ENCODE measurements around the gene CCDC70. TPM values are rescaled to one million over a fixed set of nuclear protein-coding genes. Genes with fewer than 3 reads are reported as not detected.
A peak's percentile ranks its signal among the peaks of the same experiment; 100 is the strongest.

The CCDC70 gene
- total RNA-seq, 2 experiments from 2014 or later = not detected

DNA sequence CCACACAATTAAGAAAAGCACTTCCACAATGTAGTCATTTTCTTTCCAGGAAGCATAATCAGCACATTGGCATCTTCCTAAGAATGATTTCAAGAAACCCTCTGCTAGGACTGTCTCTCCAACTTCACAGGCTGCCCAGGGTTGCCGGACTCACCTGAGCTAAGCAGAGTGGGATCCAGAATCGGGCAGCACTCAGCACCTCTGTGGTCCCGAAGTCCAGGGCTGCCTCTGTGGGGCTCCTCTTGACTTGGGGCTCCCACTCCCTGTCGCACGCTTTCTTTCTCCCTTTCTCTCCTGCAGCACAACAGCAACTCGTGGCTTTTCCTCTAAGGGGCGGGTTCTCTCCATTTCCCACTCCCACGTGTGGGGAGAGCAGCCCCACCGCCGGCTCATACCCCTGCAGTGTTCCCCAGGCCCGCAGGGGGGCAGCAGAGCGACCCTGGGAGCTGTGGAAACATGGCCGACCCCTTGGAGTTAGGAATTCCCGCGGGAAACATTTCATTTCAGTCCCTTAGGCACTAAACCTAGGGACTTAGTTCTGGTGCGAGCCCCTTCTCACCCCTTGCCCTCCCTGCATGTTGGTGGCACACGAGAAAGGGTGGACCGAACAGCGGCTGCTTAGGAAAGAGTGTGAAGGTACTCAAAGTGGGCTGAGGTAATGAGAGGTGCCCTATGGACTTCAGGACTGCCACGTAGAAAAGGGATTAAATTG is 16.8 kb upstream of the CCDC70 start, which contains the start of gene TMEM272:
TSS of gene TMEM272 (minus strand) at position 316 of the 712 bp plus-strand sequence. CDS start 6,647 bp downstream, outside the sequence.
- ChIA-PET CTCF (interaction anchor here (0.7 to 3.3 kb wide), 19 partner anchors 10 to 504 kb away, joined by 3 to 25 read pairs (median 4); no protein-coding TSS in a partner anchor), POLR2A (no interaction called here)
- Mint-ChIP-seq H3K27me3 (peaks cover 4% of the 10 kb centered on the region), H3K4me3 (peak within 1 kb of the TSS; percentile 27), H3K9me3 (no peaks in the 10 kb centered on the region), H3K27ac (no peak within 1 kb of the TSS), H3K4me1 (ENCODE audit: low read depth) (peaks cover 16% of the 10 kb centered on the region), H3K36me3 (no peaks in the 10 kb centered on the region)
- intact Hi-C loops (cut with micrococcal nuclease) = loop anchor here (2.0 to 5.0 kb wide), 2 partner anchors 167 to 282 kb away; partner anchors contain the start of genes ALG11 and ATP7B
- peak; percentile 74 for DNase-seq

DNA sequence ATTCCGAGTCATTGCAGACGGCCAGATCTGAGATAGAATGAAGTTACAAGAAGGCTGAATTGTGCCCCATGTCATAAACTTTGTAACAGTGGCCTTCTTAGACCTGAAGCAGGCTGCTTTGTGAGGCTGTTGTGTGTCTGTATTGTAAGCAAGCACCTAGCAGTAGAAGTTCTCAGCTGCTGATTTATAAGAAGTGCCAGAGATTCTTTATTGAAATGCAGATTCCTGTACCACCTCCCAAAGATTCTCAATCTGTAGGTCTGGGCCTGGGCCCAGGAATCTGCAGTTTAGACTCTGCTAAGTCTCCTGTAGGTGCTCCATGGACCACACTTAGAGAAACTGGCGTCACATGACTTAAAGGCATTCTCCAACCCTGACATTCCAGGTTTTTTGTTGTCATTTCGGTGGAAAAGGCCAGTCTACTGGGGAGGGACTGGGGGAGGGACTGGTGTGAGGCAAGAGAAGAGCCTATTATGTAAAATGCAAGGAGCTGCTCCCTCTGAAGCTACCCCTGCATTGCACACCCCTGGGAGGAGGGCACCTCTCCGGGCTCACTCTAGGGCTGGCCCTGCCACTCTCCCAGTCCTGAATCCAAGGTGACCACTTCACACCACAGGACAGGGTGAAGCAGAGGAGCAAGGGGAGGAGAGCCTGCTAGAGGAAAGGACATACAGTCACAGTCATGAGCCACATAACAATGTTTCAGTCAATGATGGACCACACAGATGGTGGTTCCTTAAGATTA is 16.0 kb upstream of the CCDC70 start:
- H3K27me3 Mint-ChIP-seq = peaks cover 4% of the 10 kb centered on the region
- H3K9me3 Mint-ChIP-seq = no peaks in the 10 kb centered on the region
- DNase-seq = no peak
- CTCF ChIA-PET = interaction anchor here (0.5 to 3.3 kb wide), 17 partner anchors 11 to 505 kb away, joined by 3 to 25 read pairs (median 4); no protein-coding TSS in a partner anchor
- H3K4me3 Mint-ChIP-seq = no peak overlapping the region
- POLR2A ChIA-PET = no interaction called here
- H3K27ac Mint-ChIP-seq = no peak overlapping the region
- intact Hi-C loops (cut with micrococcal nuclease) = loop anchor here (2.0 to 5.0 kb wide), 2 partner anchors 167 to 281 kb away; partner anchors contain the start of genes ALG11 and ATP7B
- H3K36me3 Mint-ChIP-seq = no peaks in the 10 kb centered on the region
- H3K4me1 Mint-ChIP-seq (ENCODE audit: low read depth) = peaks cover 16% of the 10 kb centered on the region

DNA sequence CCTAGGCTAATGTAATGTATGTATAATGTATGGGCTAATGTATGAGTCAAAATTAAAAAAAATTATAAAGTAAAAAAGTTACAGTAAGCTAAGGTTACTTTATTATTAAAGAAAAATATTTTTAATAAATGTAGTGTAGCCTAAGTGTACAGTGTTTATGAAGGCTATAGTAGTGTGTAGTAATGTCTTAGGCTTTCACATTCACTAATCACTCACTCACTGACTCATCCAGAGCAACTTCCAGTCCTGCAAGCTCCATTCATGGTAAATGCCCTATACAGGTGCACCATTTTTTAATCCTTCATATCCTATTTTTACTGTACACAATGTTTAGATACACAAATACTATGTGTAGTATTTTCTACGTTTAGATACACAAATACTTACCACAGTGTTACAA is 15.0 kb upstream of the CCDC70 start:
- no peak for DNase-seq
- POLR2A ChIA-PET = no interaction called here
- H3K4me1 Mint-ChIP-seq (ENCODE audit: low read depth) = peaks cover 16% of the 10 kb centered on the region
- H3K27ac Mint-ChIP-seq = no peak overlapping the region
- intact Hi-C loops (cut with micrococcal nuclease) = loop anchor here (5.0 kb wide), 1 partner anchor 166 kb away; the partner anchor contains the start of genes ALG11 and ATP7B
- H3K27me3 Mint-ChIP-seq = peaks cover 6% of the 10 kb centered on the region
- no peaks in the 10 kb centered on the region for H3K9me3 Mint-ChIP-seq
- CTCF ChIA-PET = interaction anchor here (1.0 to 1.7 kb wide), 6 partner anchors 9 to 561 kb away, joined by 3 to 5 read pairs (median 4); no protein-coding TSS in a partner anchor
- no peaks in the 10 kb centered on the region for H3K36me3 Mint-ChIP-seq
- H3K4me3 Mint-ChIP-seq = no peak overlapping the region

DNA sequence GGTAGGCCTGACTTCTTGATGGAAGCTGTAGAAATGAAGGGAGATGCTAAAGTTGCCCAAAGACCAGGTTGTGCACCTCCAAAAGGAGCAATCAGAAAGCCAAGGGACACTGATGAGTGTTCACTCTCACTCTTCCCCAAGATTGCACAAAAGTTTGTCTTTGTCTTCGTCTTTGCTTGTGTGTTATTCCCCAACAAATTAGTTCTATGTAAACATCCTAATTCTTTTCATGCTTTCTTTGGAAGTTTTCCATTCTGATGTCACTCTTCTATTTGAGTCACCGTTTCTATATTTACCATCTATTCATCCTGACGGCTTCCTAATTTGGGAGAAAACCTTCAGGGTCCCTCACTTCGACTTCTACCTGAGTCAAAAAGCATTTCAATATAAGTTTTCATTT is 13.1 kb upstream of the CCDC70 start:
- no peak overlapping the region for H3K4me3 Mint-ChIP-seq
- H3K36me3 Mint-ChIP-seq = no peaks in the 10 kb centered on the region
- ChIA-PET CTCF (interaction anchor here (0.7 to 2.5 kb wide), 10 partner anchors 10 to 75 kb away, joined by 3 to 18 read pairs (median 4); no protein-coding TSS in a partner anchor), POLR2A (no interaction called here)
- peaks cover 16% of the 10 kb centered on the region for H3K4me1 Mint-ChIP-seq (ENCODE audit: low read depth)
- no peak for DNase-seq
- peaks cover 7% of the 10 kb centered on the region for H3K27me3 Mint-ChIP-seq
- intact Hi-C loops (cut with micrococcal nuclease) = loop anchor here (1.0 to 5.0 kb wide), 2 partner anchors 33 to 164 kb away; partner anchors contain the start of genes ALG11 and ATP7B
- H3K9me3 Mint-ChIP-seq = no peaks in the 10 kb centered on the region
- H3K27ac Mint-ChIP-seq = no peak overlapping the region

DNA sequence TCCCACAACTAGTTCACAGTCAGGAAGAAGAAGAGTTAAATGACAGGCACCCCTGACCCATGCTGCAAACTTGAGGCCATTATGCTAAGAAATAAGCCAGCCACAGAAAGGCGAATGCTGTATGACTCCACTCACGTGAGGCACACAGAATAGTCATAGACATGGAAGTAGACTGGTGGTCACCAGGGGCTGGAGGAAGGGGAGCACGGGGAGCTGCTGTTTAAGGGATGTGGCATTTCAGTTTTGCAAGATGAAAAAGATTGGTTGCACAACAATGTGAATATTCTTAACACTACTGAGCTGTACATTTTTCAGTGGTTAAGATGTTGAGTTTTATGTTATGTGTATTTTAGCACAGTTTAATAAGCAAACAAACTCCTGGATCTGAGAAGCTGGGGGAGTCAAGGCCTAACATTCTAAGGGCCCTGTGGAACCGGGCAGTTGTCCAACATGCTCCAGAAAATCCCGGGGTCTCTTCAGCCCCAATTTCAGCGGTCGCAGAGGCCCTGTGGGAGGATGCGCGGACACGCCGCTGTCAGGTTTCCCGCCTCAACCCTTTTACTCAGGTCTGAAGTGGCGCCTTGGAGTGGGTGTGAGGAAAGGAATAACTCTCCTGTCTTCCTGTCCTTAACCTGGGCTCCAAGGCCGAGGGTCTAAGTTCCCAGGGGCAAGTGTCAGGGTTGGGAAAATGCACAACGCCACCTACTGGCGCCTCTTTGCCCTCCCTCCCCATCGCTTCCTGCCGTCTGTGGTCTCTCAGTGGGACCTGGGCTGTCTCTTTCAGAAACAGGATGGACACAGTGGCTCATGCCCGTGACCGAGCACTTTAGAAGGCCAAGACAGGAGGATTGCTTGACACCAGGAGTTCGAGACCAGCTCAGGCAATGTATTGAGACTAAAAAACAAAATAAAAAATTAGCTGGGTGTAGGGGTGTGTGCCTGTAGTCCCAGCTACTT is 12.3 kb upstream of the CCDC70 start:
- POLR2A ChIA-PET = no interaction called here

DNA sequence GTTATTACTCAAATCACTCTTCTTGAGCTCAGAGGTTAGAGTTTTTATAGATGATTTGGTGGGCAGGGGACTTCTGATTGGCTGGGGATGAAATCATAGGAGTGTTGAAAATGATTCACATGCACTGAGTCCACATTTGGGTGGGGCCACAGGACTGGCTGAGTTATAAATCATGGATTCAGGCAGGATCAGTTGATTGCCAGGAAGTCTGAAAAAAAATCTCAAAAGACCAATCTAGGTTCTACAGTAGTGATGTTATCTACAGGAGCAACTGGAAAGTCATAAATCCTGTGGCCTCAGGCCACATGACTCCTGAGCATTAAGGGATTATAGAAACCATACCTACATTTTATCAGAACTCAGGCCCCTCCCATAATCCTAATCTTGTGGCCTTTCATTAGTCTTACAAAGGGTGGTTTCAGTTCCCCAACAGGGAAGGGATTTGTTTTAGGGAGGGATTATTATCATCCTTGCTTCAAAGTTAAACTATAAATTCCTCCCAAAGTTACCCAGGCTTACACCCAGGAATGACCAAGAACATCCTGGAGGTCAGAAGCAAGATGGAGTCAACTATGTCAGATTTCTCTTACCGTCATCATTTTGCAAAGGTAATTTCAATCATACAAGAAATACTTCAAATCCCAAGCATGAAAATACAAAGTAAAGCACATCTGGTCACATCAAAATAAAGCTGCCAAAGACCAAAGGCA is 5.6 kb upstream of the CCDC70 start:
- Mint-ChIP-seq H3K4me3 (no peak overlapping the region), H3K27me3 (peaks cover 10% of the 10 kb centered on the region), H3K36me3 (no peaks in the 10 kb centered on the region), H3K27ac (no peak overlapping the region), H3K4me1 (ENCODE audit: low read depth) (no peaks in the 10 kb centered on the region), H3K9me3 (no peaks in the 10 kb centered on the region)
- CTCF ChIA-PET = interaction anchor here (0.7 kb wide), 1 partner anchor 119 kb away, joined by 3 read pairs; no protein-coding TSS in a partner anchor
- intact Hi-C loops (cut with micrococcal nuclease) = no loop called here
- POLR2A ChIA-PET = no interaction called here
- DNase-seq = no peak

More for the DNA sequence above, 12.3 kb upstream of the CCDC70 start:
- intact Hi-C loops (cut with micrococcal nuclease) = loop anchor here (1.0 to 5.0 kb wide), 2 partner anchors 34 to 163 kb away; partner anchors contain the start of genes ALG11 and ATP7B
- peak; percentile 60 for DNase-seq
- Mint-ChIP-seq H3K36me3 (no peaks in the 10 kb centered on the region), H3K4me1 (ENCODE audit: low read depth) (peaks cover 15% of the 10 kb centered on the region), H3K9me3 (no peaks in the 10 kb centered on the region), H3K27ac (no peak overlapping the region), H3K4me3 (no peak overlapping the region), H3K27me3 (peaks cover 8% of the 10 kb centered on the region)
- CTCF ChIA-PET = interaction anchor here (0.7 to 2.5 kb wide), 16 partner anchors 9 to 151 kb away, joined by 3 to 18 read pairs (median 4); no protein-coding TSS in a partner anchor

DNA sequence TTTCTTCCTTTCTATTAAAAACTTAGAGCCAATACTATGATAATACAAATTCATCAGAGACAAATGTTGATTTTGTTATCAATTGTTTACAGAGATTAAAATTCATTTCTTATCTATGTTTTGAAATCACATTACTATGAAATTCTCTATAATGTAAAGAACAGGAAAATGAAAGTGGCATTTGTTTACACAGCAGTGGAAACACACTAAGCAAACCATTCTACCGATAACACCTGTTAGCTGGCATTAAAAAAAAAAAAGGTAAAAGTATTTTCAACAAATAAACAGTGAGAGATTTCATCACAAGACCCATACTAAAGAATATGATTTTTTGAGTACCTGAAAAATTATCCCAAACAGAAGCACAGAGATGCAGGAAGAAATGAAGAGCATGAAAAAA is 4.8 kb upstream of the CCDC70 start:
- ChIA-PET POLR2A (no interaction called here), CTCF (no interaction called here)
- Mint-ChIP-seq H3K4me3 (no peak overlapping the region), H3K27ac (no peak overlapping the region), H3K4me1 (ENCODE audit: low read depth) (peaks cover 7% of the 10 kb centered on the region), H3K27me3 (peaks cover 7% of the 10 kb centered on the region), H3K9me3 (no peaks in the 10 kb centered on the region), H3K36me3 (no peaks in the 10 kb centered on the region)
- intact Hi-C loops (cut with micrococcal nuclease) = no loop called here
- no peak for DNase-seq

DNA sequence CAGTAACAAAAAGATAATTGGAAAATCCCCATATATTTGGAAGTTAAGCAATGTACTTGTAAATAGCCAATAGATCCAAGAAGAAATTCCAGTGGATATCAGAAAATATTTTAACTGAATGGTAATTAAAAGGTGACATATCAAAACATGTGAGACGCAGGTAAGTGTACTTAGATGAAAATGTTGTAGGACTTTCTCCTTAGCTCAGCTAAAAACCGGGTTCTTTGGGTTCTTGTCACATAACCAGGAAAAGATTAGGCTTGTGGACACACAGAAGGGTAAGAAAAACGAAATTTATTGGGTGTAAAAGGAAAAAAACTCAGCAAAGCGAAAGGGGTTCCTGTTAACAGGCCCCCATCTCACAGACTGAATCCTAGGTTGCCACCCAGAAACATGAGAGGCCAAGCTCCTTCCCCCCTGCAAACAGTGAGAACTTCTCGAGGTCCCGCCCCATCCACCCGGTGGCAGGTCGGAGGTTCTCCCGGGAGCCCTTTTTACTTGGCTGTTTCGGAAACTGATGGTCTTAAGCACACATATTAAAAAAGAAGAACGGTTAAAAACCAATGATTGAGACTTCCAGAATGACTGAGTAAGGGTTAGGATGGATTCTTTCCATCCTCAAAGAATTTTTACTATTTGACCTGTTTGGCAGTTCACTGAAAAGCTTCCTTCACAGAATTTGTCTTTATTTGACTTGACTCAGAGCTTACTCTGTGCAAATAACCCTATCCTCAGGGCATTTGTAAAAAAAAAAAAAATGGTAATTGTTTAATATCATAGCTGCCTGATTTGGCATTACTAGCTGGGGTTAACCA is 3.1 kb upstream of the CCDC70 start:
- no peaks in the 10 kb centered on the region for H3K9me3 Mint-ChIP-seq

DNA sequence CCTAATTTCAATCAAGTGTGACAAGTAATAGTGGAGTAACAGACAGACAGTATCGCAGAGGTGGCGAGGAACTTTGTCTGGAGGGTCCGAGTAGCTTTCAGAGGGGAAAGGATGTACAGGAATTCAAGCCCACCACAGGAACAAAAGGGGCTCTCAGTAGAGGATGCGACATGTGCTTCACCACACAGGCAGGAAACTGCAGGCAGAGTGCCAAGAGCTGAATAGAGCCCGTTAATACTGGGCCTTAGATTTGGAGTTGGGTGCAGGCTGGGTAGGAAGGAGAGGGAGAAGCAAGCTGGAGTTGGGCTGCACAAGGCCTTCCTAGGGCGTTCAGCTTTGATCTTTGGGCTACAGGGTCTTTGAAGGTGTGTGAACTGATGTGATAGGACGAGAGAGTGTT is 1.2 kb downstream of the CCDC70 start:
- Mint-ChIP-seq H3K27ac (no peak overlapping the region), H3K27me3 (peaks cover 10% of the 10 kb centered on the region)
- POLR2A ChIA-PET = no interaction called here

More for the DNA sequence above, 3.1 kb upstream of the CCDC70 start:
- DNase-seq = no peak
- intact Hi-C loops (cut with micrococcal nuclease) = no loop called here
- Mint-ChIP-seq H3K27me3 (peaks cover 11% of the 10 kb centered on the region), H3K36me3 (no peaks in the 10 kb centered on the region), H3K27ac (no peak overlapping the region), H3K4me1 (ENCODE audit: low read depth) (peaks cover 13% of the 10 kb centered on the region), H3K4me3 (no peak overlapping the region)
- ChIA-PET POLR2A (no interaction called here), CTCF (interaction anchor here (1.0 to 2.1 kb wide), 5 partner anchors 9 to 43 kb away, joined by 4 to 8 read pairs (median 5); partner anchors contain the start of gene TMEM272)

DNA sequence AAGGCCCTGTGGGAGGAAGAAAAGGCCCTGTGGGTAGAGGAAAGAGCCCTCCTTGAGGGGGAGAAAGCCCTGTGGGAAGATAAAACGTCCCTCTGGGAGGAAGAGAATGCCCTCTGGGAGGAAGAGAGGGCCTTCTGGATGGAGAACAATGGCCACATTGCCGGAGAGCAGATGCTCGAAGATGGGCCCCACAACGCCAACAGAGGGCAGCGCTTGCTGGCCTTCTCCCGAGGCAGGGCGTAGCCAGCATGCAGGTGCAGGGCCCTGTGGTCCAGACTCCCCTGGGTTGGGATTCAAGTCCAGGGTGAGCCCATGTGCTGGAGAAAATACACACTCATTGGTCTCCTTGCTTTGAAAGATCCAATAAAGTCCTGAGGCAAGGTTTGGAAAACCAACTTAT is 4.1 kb downstream of the CCDC70 start:
- no peak for DNase-seq
- POLR2A ChIA-PET = no interaction called here
- no peaks in the 10 kb centered on the region for H3K9me3 Mint-ChIP-seq

More for the DNA sequence above, 1.2 kb downstream of the CCDC70 start:
- Mint-ChIP-seq H3K4me1 (ENCODE audit: low read depth) (peaks cover 13% of the 10 kb centered on the region), H3K36me3 (no peaks in the 10 kb centered on the region), H3K4me3 (no peak overlapping the region), H3K9me3 (no peaks in the 10 kb centered on the region)
- CTCF ChIA-PET = interaction anchor here (0.8 to 1.0 kb wide), 3 partner anchors 9 to 47 kb away, joined by 3 to 4 read pairs (median 3); no protein-coding TSS in a partner anchor
- intact Hi-C loops (cut with micrococcal nuclease) = no loop called here
- no peak for DNase-seq

More for the DNA sequence above, 4.1 kb downstream of the CCDC70 start:
- Mint-ChIP-seq H3K4me1 (ENCODE audit: low read depth) (peaks cover 13% of the 10 kb centered on the region), H3K27me3 (peaks cover 19% of the 10 kb centered on the region), H3K36me3 (no peaks in the 10 kb centered on the region), H3K4me3 (no peak overlapping the region), H3K27ac (no peak overlapping the region)
- intact Hi-C loops (cut with micrococcal nuclease) = no loop called here
- CTCF ChIA-PET = no interaction called here

Measured in activated CD4-positive, alpha-beta memory T cell treated with anti-CD3 and anti-CD28 coated beads for 36 hours (primary cell).